Pancreas (tissue), 10 donors: ENCODE results near the gene PRKCB. TPM values are rescaled to one million over a fixed set of nuclear protein-coding genes. Genes with fewer than 3 reads are reported as not detected.
"Not testable (repeated sequence)": the region's sequence is repeated elsewhere in the genome, so short reads cannot be mapped to it uniquely, and the experiment has no call there.

Experiments used
- ATAC-seq, 4 donors: fragments of 200-7000 bp; cut with Tn5 transposase; one replicate each; pipeline versions ENCODE4 v1.8.0 to v1.9.1; 2020; ENCODE audit warnings: mild to moderate bottlenecking in 4 of 4, moderate library complexity in 4 of 4
- DNase-seq, 6 donors: peaks; one replicate each; pipeline ENCODE4 v3.0.0-alpha.2; 2020
- FAIRE-seq: peaks from 2 replicates; lab custom pipeline; 2012; peaks lifted over from hg19 to GRCh38; lab: Jason Lieb, UNC
- H3K27ac ChIP-seq, 4 donors: fragments of 200-600 bp; sonication (generic); 1 replicate in 3 of 4; 2 replicates in 1 of 4; pipeline versions ENCODE4 v1.5.0 to v1.8.0; 2020
- H3K27me3 ChIP-seq, 4 donors: fragments of 200-600 bp; one replicate each; pipeline ENCODE4 v1.8.0; 2021
- H3K36me3 ChIP-seq, 3 donors: fragments of 200-600 bp; sonication (generic) in 1 of 3; one replicate each; pipeline versions ENCODE4 v1.5.0 to v1.8.0; 2020 to 2021
- H3K4me1 ChIP-seq, 3 donors: fragments of 200-600 bp; one replicate each; pipeline ENCODE4 v1.8.0; 2021
- H3K4me3 ChIP-seq, 4 donors: fragments of 200-600 bp; sonication (generic) in 2 of 4; one replicate each; pipeline versions ENCODE4 v1.5.0 to v1.8.0; 2020 to 2021
- H3K9me3 ChIP-seq, 4 donors: fragments of 200-600 bp; one replicate each; pipeline ENCODE4 v1.8.0; 2021
- CTCF ChIP-seq, 4 donors: fragments of 200-600 bp; sonication (generic) in 3 of 4; IDR thresholded peaks; one replicate each; pipeline versions ENCODE4 v1.5.0 to v1.8.0; 2021; ENCODE audit warnings: antibody characterized with exemption in 4 of 4
- WGBS, 2 donors: extraction: QIAGEN DNeasy Blood & Tissue Kit; methylation state at CpG; one replicate each; pipeline ENCODE4 v1.1.7; 2013; 5-methylcytosine and 5-hydroxymethylcytosine counted together
- intact Hi-C, 3 donors: fragments of 100-400 bp; cut with DNase I; formaldehyde crosslinking; loops; one replicate each; pipeline versions ENCODE4 v1.11.1 to v1.14.2; 2022
- polyA plus RNA-seq, 2 donors: library from polyadenylated mRNA; stranded (reverse); fragments of 200-250 nt; gene quantifications; one replicate each; pipeline ENCODE4 v1.2.3, GENCODE V29; 2013
- total RNA-seq, 6 donors: library from RNA; stranded (reverse); fragmentation: NEBNext Ultra II Directional in 4 of 6; extraction: Animal tissue kit (Norgen Biotek cat#: 25700) in 4 of 6; gene quantifications; one replicate each; pipeline versions ENCODE4 v1.2.1 to v1.2.4, GENCODE V29; 2021 to 2023
- donor health status: healthy with polysubstance abuse.
- donor health status: DM: no; HTN: no; CAD: no; lungs with moderate emphysema.
- donor health status: DM: no; HTN: no; CAD: no.
- donor health status: control.
- donor health status: control.
- donor health status: Bipolar disorder and iron deficiency.
- donor health status: DM: yes; HTN: yes; CAD: no.
- donor health status: DM: no; HTN: no; CAD: no.
- donor health status: DM: no; HTN: no; CAD: no.
- donor health status: DM: yes; HTN: yes; CAD: no.

Gene PRKCB
- total and polyA plus RNA-seq, 8 donors = 0.19 to 4.3 (median 0.61) TPM

DNA sequence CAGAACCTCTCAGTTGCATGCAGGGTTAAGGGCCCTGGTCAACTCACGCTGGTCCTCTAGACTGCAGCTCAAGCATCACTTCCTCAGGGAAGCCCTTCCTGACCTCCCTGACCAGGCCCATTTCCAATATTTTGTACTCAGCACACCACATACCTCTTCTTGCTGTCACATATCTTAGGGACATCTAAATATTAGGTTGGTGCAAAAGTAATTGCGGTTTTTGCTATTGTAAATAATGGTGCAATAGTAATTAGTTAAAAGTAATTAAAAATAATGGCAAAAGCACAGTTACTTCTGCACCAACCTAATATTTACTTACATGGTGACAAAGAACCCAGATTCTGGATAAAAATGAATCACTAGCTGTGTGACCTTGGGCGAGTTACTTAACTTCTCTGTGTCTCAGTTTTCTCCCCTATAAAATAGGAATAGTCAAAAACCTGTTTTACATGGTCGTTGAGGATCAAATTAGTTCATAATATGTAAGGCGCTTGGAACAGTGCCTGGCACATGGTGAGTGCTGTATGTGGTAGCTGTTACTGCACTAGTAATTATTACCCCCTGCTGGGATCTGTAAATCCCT is 177.4 kb downstream of the PRKCB start:
- DNase-seq (no peak), ATAC-seq (no peak), FAIRE-seq (no peak)
- Histone ChIP-seq H3K27ac (no peak overlapping the region), H3K9me3 (no peaks in the 10 kb centered on the region), H3K4me3 (no peak overlapping the region), H3K27me3 (peaks cover 0 to 3% (median 0%) of the 10 kb centered on the region in 4 donors), H3K36me3 (no peaks in the 10 kb centered on the region), H3K4me1 (no peaks in the 10 kb centered on the region)
- intact Hi-C loops = no loop called here
- no peak for TF ChIP-seq CTCF (IDR thresholded peaks at IDR 0.05)
- 54 to 59% methylated on average over 5 of the region's 5 CpGs for WGBS, 2 donors

GRCh38 chr16:24013864-24014645 is 178.3 kb downstream of the PRKCB start:
- no peak for DNase-seq
- Histone ChIP-seq H3K4me3 (no peak overlapping the region), H3K27me3 (peaks cover 0 to 3% (median 0%) of the 10 kb centered on the region in 4 donors), H3K27ac (no peak overlapping the region), H3K9me3 (no peaks in the 10 kb centered on the region), H3K4me1 (no peaks in the 10 kb centered on the region), H3K36me3 (no peaks in the 10 kb centered on the region)
- WGBS, 2 donors = 30 to 40% methylated on average over 9 of the region's 9 CpGs
- ATAC-seq = peak in 2 of 4 donors; percentile 26 to 27
- no peak for TF ChIP-seq CTCF (IDR thresholded peaks at IDR 0.05)
- no peak for FAIRE-seq
- intact Hi-C loops = no loop called here

DNA sequence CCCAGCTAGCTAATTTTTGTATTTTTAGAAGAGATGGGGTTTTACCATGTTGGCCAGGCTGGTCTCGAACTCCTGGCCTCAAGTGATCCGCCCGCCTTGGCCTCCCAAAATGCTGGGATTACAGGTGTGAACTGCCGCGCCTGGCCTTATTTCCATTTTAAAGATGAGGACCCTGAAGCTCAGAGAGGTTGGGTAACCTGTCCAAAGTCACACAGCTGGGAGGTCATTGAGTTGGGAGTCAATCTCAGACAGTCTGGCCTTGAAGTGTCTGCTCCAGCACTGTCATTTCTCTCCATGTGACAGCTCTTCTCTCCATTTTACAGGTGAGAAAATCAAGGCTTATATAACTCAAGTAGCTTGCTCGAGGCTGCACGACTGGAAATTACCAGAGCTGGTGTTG is 179.2 kb downstream of the PRKCB start:
- FAIRE-seq, H3K4me3 ChIP-seq, H3K4me1 ChIP-seq, H3K27ac ChIP-seq, H3K27me3 ChIP-seq, DNase-seq, H3K9me3 ChIP-seq, ATAC-seq, H3K36me3 ChIP-seq, intact Hi-C loops: not testable (repeated sequence)
- WGBS, 2 donors = 56 to 79% methylated on average over 7 of the region's 7 CpGs

- intact Hi-C loops = no loop called here
- H3K4me3 ChIP-seq = no peak overlapping the region
- ATAC-seq (no peak), FAIRE-seq (no peak), DNase-seq (no peak)
- H3K36me3 ChIP-seq = no peaks in the 10 kb centered on the region
- H3K27me3 ChIP-seq = no peaks in the 10 kb centered on the region
- H3K27ac ChIP-seq = no peak overlapping the region
- 31 to 36% methylated on average over 5 of the region's 5 CpGs for WGBS, 2 donors
- no peaks in the 10 kb centered on the region for H3K9me3 ChIP-seq
- no peaks in the 10 kb centered on the region for H3K4me1 ChIP-seq
- TF ChIP-seq CTCF (IDR thresholded peaks at IDR 0.05) = no peak
Observed at GRCh38 chr16:24015923-24016322, 180.1 kb downstream of the PRKCB start.

- DNase-seq = no peak
- H3K27me3 ChIP-seq = no peaks in the 10 kb centered on the region
- TF ChIP-seq CTCF (IDR thresholded peaks at IDR 0.05) = no peak
- no peak overlapping the region for H3K4me3 ChIP-seq
- FAIRE-seq = no peak
- WGBS, 2 donors = 39 to 52% methylated on average over 7 of the region's 7 CpGs
- intact Hi-C loops = no loop called here
- H3K36me3 ChIP-seq = no peaks in the 10 kb centered on the region
- no peak for ATAC-seq
- H3K4me1 ChIP-seq = no peaks in the 10 kb centered on the region
- H3K27ac ChIP-seq = no peak overlapping the region
- H3K9me3 ChIP-seq = no peaks in the 10 kb centered on the region
Observed at GRCh38 chr16:24018485-24018884, 182.7 kb downstream of the PRKCB start.
